T-helper 2 cell treated with Interferon-gamma antibody and Interleukin-4, amounts not matched to agents 100 ng/mL and 5 ng/mL, for 36 hours (primary cell): ENCODE data around the gene ZNF286A. TPM values are rescaled to one million over a fixed set of nuclear protein-coding genes. Genes with fewer than 3 reads are reported as not detected.
"Not testable (repeated sequence)": the region's sequence is repeated elsewhere in the genome, so short reads cannot be mapped to it uniquely, and the experiment has no call there.

Experiments
- intact Hi-C: fragments of 100-400 bp; cut with micrococcal nuclease; formaldehyde crosslinking; loops from one replicate; pipeline ENCODE4 v1.15.1; 2023
- total RNA-seq: library from RNA; stranded (reverse); gene quantifications from 2 replicates; pipeline ENCODE4 v1.2.3, GENCODE V29; 2022

Gene ZNF286A
- total RNA-seq, 1 donor from 2014 or later = 22.3 TPM

DNA sequence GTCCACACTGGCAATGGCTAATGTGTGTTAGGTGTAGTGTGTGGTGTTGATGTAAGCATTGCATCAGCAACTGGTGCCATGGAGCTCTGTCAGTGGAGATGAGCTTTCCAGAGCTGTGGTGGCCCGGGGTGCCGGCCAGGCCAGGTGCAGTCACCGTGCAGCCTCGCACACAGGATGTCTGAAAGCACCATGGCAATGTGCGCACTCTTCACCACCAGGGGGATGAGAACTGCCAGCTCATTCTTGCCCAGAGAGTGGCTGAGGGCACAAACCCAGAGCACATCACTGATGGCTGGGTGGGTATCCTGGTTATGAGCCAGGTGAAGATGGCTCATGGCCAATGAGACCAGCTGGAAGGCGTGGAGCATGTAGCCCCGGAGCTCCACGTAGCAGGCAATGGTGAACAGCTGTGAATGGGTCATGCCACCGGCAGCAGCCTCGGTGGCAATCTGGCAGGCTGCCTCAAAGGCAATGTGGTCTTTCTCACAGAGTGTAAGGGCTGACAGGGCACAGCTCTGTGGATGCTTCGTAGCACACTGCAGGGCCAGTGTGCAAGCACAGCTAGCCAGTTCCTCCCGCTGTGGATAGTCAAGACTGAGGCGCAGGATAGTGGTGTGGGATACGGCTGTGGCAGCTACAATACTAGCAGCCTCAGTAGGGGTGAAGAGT, 69.4 kb downstream of the ZNF286A start:
- intact Hi-C loops = not testable (repeated sequence)

Other genes with a start within 250 kb of the ZNF286A start
- gene CDRT4, start 232.1 kb upstream of the ZNF286A start, total RNA-seq = 6.0 and 7.2 TPM in 2 replicates
- gene TVP23C, start 136.3 kb upstream of the ZNF286A start, total RNA-seq = 14.0 and 18.5 TPM in 2 replicates
- 0.39 and 0.61 TPM in 2 replicates for gene FBXW10B, start 80.0 kb upstream of the ZNF286A start, total RNA-seq
- 13.2 and 13.7 TPM in 2 replicates for gene TRIM16, start 15.4 kb upstream of the ZNF286A start, total RNA-seq
- gene TBC1D26, start 32.5 kb downstream of the ZNF286A start, total RNA-seq = not detected in 2 replicates
- 0.89 and 1.00 TPM in 2 replicates for gene ADORA2B, start 245.4 kb downstream of the ZNF286A start, total RNA-seq